Mesenteric fat pad (tissue), 1 donor: ENCODE data around the gene CWC27. TPM values are rescaled to one million over a fixed set of nuclear protein-coding genes. Genes with fewer than 3 reads are reported as not detected.
"Not testable (repeated sequence)": the region's sequence is repeated elsewhere in the genome, so short reads cannot be mapped to it uniquely, and the experiment has no call there.

Experiments used
- DNase-seq: peaks from one replicate; pipeline ENCODE4 v3.0.0-alpha.2; 2020; ENCODE audit warnings: low spot score
- total RNA-seq: library from RNA; stranded (reverse); fragmentation: NEBNext Ultra II Directional; extraction: Animal tissue kit (Norgen Biotek cat#: 25700); gene quantifications from one replicate; pipeline ENCODE4 v1.2.1, GENCODE V29; 2021
- donor health status: DM: yes; HTN: yes; CAD: no.

The CWC27 gene
- total RNA-seq, 1 donor from 2014 or later, result 20.4 TPM

GRCh38 chr5:64838376-64838775 is 69.6 kb downstream of the CWC27 start:
- no peak for DNase-seq

- no peak for DNase-seq
These were observed 70.1 kb downstream of the CWC27 start for GRCh38 chr5:64838803-64839202.

- no peak for DNase-seq
These were observed 71.2 kb downstream of the CWC27 start for GRCh38 chr5:64839936-64840335.

GRCh38 chr5:64840958-64841357 is 72.2 kb downstream of the CWC27 start:
- no peak for DNase-seq

- no peak for DNase-seq
These were observed 85.0 kb downstream of the CWC27 start for GRCh38 chr5:64853777-64854176.

GRCh38 chr5:64854855-64855254 is 86.1 kb downstream of the CWC27 start:
- no peak for DNase-seq

GRCh38 chr5:64859881-64860280 is 91.2 kb downstream of the CWC27 start:
- no peak for DNase-seq

- no peak for DNase-seq
These were observed 92.6 kb downstream of the CWC27 start for GRCh38 chr5:64861281-64861680.

GRCh38 chr5:64864171-64864570 is 95.4 kb downstream of the CWC27 start:
- DNase-seq, result no peak

GRCh38 chr5:64865662-64866061 is 96.9 kb downstream of the CWC27 start:
- DNase-seq, result no peak

GRCh38 chr5:64869419-64869818 is 100.7 kb downstream of the CWC27 start:
- no peak for DNase-seq

GRCh38 chr5:64872044-64872443 is 103.3 kb downstream of the CWC27 start:
- no peak for DNase-seq

- DNase-seq, result no peak
These were observed 104.7 kb downstream of the CWC27 start for GRCh38 chr5:64873441-64873840.

GRCh38 chr5:64874753-64875152 is 106.0 kb downstream of the CWC27 start:
- no peak for DNase-seq

- no peak for DNase-seq
These were observed 107.5 kb downstream of the CWC27 start for GRCh38 chr5:64876203-64876602.

- no peak for DNase-seq
These were observed 112.1 kb downstream of the CWC27 start for GRCh38 chr5:64880821-64881220.

GRCh38 chr5:64883912-64884311 is 115.2 kb downstream of the CWC27 start:
- no peak for DNase-seq

- DNase-seq, result no peak
These were observed 115.8 kb downstream of the CWC27 start for GRCh38 chr5:64884541-64884940.

GRCh38 chr5:64887910-64888309 is 119.2 kb downstream of the CWC27 start:
- no peak for DNase-seq

- no peak for DNase-seq
These were observed 127.0 kb downstream of the CWC27 start for GRCh38 chr5:64895748-64896147.

- no peak for DNase-seq
These were observed 131.1 kb downstream of the CWC27 start for GRCh38 chr5:64899838-64900237.

GRCh38 chr5:64900618-64901017 is 131.9 kb downstream of the CWC27 start:
- no peak for DNase-seq

GRCh38 chr5:64907399-64907798 is 138.7 kb downstream of the CWC27 start:
- not testable (repeated sequence) for DNase-seq

- no peak for DNase-seq
These were observed 145.7 kb downstream of the CWC27 start for GRCh38 chr5:64914396-64914795.
